SK-N-DZ (cell line): ENCODE results near the gene RFX2.

ENCODE experiments used
- DNase-seq: peaks from one replicate; pipeline ENCODE4 v3.0.0-alpha.2; 2015; ENCODE audit warnings: low spot score

RFX2 gene

GRCh38 chr19:6059988-6060599 is 50.2 kb downstream of the RFX2 start:
- DNase-seq, result no peak

- DNase-seq, result no peak
These were observed 50.8 kb downstream of the RFX2 start for GRCh38 chr19:6059396-6059947.

- DNase-seq, result no peak
These were observed 51.6 kb downstream of the RFX2 start for GRCh38 chr19:6058518-6059201.

- DNase-seq, result no peak
These were observed 52.4 kb downstream of the RFX2 start for GRCh38 chr19:6057651-6058517.

- DNase-seq, result no peak
These were observed 53.3 kb downstream of the RFX2 start for GRCh38 chr19:6056801-6057650.

GRCh38 chr19:6056282-6056741 is 54.0 kb downstream of the RFX2 start:
- no peak for DNase-seq

GRCh38 chr19:6055013-6055795 is 55.1 kb downstream of the RFX2 start:
- no peak for DNase-seq

- peak; percentile 59 for DNase-seq
These were observed 61.4 kb downstream of the RFX2 start for GRCh38 chr19:6048793-6049405.

- no peak for DNase-seq
These were observed 62.0 kb downstream of the RFX2 start for GRCh38 chr19:6048348-6048747.

- peak; percentile 32 for DNase-seq
These were observed 62.5 kb downstream of the RFX2 start for GRCh38 chr19:6047741-6048251.

- DNase-seq, result no peak
These were observed 63.0 kb downstream of the RFX2 start for GRCh38 chr19:6047256-6047655.

GRCh38 chr19:6045108-6045507 is 65.2 kb downstream of the RFX2 start:
- DNase-seq, result no peak

- DNase-seq, result no peak
These were observed 66.1 kb downstream of the RFX2 start for GRCh38 chr19:6044056-6044805.

GRCh38 chr19:6042776-6043726 is 67.2 kb downstream of the RFX2 start:
- DNase-seq, result no peak

- DNase-seq, result no peak
These were observed 68.3 kb downstream of the RFX2 start for GRCh38 chr19:6041991-6042481.

- no peak for DNase-seq
These were observed 69.2 kb downstream of the RFX2 start for GRCh38 chr19:6041071-6041470.

- no peak for DNase-seq
These were observed 70.6 kb downstream of the RFX2 start for GRCh38 chr19:6039566-6040225.
